NB4 (cell line): ENCODE measurements around the gene AADAT.

ENCODE experiments used
- DNase-seq: peaks from one replicate; pipeline ENCODE4 v3.0.0; 2010; ENCODE audit warnings: low read depth
- H3K4me3 ChIP-seq: one replicate; pipeline ENCODE4 v1.5.1; 2011; ENCODE audit warnings: mild to moderate bottlenecking, low read depth, low read length, moderate library complexity
- MYC ChIP-seq: IDR thresholded peaks from 2 replicates; pipeline ENCODE4 v1.6.1; 2011; ENCODE audit warnings: low read depth, low read length
- POLR2A ChIP-seq: IDR thresholded peaks from 2 replicates; pipeline ENCODE4 v1.6.1; 2011; ENCODE audit warnings: mild to moderate bottlenecking; ENCODE audit not compliant: insufficient read length; ENCODE audit errors: extremely low read depth
- TF ChIP-seq, protein P1 (sequence below): IDR thresholded peaks from 2 replicates; pipeline ENCODE4 v1.6.1; 2011; ENCODE audit warnings: low read depth, low read length
- TF ChIP-seq, protein P2 (sequence below): IDR thresholded peaks from one replicate; pipeline ENCODE4 v1.5.1; 2012; ENCODE audit warnings: low read depth, low read length

Gene AADAT

DNA sequence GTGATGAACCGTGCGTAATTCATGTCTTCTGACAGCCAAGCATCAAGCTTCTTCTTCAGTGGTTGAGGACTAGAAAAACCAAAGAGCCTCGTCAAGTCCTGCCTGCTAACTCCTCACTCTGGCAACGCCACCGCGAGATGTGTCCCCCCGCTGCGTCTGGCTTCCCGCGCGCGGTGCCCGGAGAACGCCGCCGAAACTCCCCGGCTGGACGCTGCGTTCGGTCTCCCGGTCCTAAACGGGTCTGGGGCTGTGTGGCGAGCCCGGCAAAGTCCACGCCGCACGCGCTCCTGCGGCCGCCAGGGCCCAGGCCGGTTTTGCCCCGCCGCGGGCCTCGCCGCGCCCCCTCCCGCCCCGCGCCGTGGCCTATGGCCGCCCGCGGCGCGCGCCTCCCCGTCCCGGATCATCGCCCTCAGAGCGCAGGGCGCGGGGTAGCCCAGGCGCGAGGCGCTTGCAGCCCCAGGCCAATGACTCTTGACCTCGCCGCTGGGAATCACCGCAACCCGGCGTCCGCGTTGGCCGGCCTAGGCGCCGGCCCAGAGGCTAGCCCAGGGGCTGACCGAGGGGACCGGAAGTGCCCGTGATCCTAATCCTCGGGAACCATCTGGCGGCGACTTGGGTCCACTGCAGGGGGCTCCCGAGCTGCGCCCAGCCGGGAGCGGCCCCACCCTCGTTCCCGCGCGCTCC lies at the start of gene AADAT:
TSS of gene AADAT (minus strand) at position 289 of the 684 bp plus-strand sequence. CDS start at position 23, 266 bp downstream.
- no peak within 1 kb of the TSS for H3K4me3 ChIP-seq
- DNase-seq, result peak; percentile 4
- TF ChIP-seq POLR2A, result no peak
- no peak for TF ChIP-seq MYC
- TF ChIP-seq, protein P1, sequence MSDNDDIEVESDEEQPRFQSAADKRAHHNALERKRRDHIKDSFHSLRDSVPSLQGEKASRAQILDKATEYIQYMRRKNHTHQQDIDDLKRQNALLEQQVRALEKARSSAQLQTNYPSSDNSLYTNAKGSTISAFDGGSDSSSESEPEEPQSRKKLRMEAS, result no peak
- TF ChIP-seq, protein P2, sequence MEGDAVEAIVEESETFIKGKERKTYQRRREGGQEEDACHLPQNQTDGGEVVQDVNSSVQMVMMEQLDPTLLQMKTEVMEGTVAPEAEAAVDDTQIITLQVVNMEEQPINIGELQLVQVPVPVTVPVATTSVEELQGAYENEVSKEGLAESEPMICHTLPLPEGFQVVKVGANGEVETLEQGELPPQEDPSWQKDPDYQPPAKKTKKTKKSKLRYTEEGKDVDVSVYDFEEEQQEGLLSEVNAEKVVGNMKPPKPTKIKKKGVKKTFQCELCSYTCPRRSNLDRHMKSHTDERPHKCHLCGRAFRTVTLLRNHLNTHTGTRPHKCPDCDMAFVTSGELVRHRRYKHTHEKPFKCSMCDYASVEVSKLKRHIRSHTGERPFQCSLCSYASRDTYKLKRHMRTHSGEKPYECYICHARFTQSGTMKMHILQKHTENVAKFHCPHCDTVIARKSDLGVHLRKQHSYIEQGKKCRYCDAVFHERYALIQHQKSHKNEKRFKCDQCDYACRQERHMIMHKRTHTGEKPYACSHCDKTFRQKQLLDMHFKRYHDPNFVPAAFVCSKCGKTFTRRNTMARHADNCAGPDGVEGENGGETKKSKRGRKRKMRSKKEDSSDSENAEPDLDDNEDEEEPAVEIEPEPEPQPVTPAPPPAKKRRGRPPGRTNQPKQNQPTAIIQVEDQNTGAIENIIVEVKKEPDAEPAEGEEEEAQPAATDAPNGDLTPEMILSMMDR, result no peak

DNA sequence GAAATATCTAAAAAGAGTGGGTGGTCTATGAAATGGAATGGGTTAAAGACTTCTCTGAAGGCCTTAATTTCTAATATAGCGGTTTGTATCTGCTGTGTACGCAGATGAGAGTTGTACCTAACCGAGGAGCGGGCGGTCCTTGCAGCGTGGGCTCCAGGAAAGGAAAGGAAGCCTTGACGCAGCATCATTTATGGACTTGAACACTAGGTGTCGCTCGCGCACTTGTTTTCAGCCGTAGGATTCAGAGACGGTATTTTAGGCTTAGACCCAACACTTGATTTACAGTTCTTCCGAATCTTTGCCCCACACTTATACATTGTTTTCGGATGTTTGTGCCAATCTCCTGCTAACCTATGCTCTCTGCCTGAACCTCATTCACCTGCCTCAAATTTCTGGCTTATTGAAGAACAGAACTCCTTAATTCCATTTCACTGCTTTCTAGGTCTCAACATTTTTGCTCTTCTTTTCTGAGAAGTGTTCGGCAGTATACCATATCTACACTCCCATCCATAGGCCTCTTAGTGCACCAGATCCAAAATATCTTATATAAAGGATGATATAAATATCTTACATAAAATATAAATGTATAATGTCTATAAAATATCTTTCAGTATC lies 48.9 kb upstream of the AADAT start:
- peak; percentile 72 for DNase-seq
- no peak overlapping the region for H3K4me3 ChIP-seq
- TF ChIP-seq, protein P2, result peak; percentile 61
- TF ChIP-seq, protein P1, result no peak
- no peak for TF ChIP-seq POLR2A
- TF ChIP-seq MYC, result no peak

DNA sequence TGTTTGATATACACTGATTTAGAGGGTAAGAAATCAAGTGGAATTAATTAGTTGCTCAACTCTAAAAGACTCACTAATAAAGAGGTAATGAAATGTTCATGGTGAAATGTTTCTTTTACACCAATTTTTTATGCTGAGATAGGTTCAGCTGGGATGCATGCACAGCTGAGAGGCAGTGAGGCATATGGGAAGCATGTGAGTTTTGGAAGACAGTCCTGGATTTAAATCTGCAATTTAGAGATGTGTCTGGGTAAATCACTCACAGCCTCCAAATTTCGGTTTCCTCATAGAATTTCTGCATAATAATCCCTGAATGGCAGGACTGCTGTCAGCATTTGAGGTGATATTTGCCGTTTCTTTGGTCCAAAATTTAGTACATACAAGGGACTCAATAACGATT lies 48.2 kb upstream of the AADAT start:
- no peak for DNase-seq
- TF ChIP-seq POLR2A (no peak), MYC (no peak)
- TF ChIP-seq, protein P1, result no peak
- TF ChIP-seq, protein P2, result no peak
- H3K4me3 ChIP-seq, result no peak overlapping the region

DNA sequence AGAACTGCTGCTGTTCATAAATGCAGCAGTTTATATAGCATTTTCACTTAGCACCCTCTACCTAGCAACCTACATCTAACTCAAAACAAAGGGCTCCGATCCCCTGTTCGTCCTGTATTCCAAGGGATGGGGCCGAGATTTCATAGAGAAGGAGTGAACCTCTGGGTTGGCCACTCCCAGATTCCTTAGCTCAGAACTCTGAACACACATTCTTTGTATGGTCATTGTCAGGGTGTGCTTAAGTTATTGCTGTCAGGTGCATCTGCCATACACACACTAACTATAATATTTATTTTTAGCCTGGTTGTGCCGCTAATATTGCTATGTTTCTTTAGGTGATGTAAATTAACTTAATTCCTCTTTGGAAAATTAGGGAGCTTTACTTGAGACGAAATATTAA lies 47.7 kb upstream of the AADAT start:
- TF ChIP-seq, protein P2, result no peak
- TF ChIP-seq, protein P1, result no peak
- TF ChIP-seq POLR2A (no peak), MYC (no peak)
- no peak for DNase-seq
- no peak overlapping the region for H3K4me3 ChIP-seq

DNA sequence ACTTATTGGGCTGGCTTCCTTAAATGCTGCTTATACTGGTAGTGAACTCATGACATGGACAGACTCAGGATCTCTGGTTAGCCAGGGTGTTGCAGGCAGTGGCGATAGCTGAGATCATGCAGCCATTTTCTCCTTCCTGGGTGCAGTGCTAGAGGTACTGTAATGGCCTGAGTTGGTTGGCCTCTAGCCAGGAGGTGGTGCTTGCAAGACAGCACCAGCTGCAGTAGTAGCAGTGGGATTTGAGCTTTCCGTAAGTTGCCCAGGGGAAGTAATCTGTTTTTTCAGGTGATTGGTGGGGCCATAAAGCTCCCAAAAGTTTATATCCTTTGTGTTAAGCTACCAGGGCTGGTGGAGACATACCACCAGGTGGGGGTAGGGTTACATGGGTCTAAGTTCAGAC lies 45.1 kb upstream of the AADAT start:
- DNase-seq, result no peak
- H3K4me3 ChIP-seq, result no peak overlapping the region
- TF ChIP-seq, protein P2, result no peak
- TF ChIP-seq POLR2A, result no peak
- TF ChIP-seq, protein P1, result no peak
- TF ChIP-seq MYC, result no peak
